ENCODE data around the gene AVL9.
"Not testable (repeated sequence)": the region's sequence is repeated elsewhere in the genome, so short reads cannot be mapped to it uniquely, and the experiment has no call there.

The AVL9 gene

DNA sequence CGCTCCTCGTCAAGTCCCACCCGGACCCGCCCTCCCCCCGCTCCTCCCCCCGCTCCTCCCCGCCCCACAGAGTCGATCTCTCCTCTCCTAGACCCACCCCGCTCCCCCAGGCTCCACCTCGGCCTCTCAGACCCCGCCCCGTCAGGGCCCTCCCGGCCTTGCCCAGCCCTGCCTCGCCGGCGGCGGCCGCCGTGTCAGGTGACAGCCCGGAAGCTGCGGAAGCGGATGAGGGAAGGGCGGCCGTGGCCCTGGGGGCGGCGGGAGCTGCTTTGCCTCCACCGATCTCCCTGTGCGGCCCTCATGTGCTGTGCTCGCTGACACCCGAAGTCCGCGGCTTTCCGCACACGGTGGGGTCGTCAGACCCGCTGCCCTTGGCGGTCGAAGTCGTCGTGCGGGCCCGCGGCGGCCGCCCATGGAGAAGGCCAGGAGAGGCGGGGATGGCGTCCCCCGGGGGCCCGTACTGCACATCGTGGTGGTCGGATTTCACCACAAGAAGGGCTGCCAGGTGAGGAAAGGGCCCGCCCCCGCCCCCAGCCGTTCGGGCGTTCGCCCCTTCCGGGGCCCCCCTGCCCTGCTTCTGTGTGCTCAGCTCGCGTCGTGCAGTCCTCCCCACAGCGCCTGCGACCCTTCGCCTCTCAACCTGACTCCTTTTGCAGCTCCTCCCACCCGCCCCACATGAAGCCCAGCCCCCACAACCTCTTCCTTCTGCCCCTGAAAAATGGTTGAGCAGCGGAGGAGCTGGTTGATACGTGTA, at the start of gene AVL9:
TSS of gene AVL9 (plus strand) at position 192 of the 754 bp plus-strand sequence. CDS start at position 413, 221 bp downstream.
- peak; percentile 98 for DNase-seq (ENCODE audit: low spot score)

DNA sequence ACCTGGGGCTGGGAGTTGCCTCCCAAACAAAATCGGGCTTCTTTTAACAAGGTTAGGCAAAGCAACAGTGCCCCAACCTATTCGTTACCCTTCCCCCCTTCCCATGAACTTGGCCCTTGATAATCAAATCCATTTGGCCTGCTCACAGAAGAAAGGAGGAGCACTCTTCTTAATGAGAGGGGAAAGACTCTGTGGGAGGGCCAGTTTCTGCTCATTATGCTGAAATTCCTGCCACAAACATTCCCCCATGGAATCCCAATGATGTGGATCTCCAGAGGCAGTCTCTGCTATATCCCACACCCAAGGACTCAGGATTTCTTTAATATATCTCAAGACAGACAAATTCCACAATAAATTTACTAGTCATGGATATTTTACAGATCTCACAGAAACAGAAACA, 48.1 kb upstream of the AVL9 start:
- DNase-seq (ENCODE audit: low spot score) = no peak

GRCh38 chr7:32453341-32454011, 41.8 kb upstream of the AVL9 start:
- DNase-seq (ENCODE audit: low spot score) = no peak

- DNase-seq (ENCODE audit: low spot score) = no peak
Observed at GRCh38 chr7:32458025-32458424, 37.3 kb upstream of the AVL9 start.

DNA sequence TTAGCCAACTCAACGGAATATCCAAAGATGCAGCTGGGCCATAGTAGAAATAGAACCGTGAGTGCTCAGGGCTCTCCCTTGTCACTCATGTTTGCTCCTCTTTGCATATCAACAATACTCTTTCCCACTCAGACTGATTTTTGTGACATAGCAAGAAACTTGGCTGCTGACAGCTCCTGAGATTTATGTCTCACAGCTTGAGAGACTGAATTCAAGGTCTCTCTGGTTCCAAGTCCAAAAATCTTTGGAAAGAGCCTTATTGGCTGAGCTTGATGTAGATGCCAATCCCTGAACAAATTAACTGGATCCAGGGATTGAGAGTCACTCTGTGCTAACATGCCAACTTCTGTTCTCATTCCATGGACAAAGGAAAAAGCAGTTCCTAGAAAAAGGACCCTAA, 35.5 kb upstream of the AVL9 start:
- DNase-seq (ENCODE audit: low spot score) = no peak

GRCh38 chr7:32461484-32461883, 33.8 kb upstream of the AVL9 start:
- DNase-seq (ENCODE audit: low spot score) = no peak

GRCh38 chr7:32462451-32462850, 32.8 kb upstream of the AVL9 start:
- no peak for DNase-seq (ENCODE audit: low spot score)

DNA sequence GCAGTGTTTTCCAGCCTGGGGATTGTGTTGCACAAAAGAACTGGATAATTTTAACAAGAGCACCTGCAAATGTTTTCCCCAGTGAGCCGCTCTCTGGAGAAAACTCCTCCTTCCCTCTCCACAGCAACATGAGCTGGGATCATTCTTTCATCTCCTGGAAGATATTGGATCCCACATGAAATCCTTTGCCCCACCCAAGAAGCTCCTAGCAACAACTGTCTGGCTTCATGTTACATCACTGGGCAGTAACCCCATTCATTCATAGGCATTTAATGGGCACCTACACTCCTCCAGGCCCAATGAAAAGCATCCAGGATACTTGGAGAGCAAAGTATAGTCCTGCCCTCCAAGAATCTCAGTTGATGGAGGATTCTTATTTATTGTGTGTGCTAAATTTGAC, 32.3 kb upstream of the AVL9 start:
- DNase-seq (ENCODE audit: low spot score) = no peak

DNA sequence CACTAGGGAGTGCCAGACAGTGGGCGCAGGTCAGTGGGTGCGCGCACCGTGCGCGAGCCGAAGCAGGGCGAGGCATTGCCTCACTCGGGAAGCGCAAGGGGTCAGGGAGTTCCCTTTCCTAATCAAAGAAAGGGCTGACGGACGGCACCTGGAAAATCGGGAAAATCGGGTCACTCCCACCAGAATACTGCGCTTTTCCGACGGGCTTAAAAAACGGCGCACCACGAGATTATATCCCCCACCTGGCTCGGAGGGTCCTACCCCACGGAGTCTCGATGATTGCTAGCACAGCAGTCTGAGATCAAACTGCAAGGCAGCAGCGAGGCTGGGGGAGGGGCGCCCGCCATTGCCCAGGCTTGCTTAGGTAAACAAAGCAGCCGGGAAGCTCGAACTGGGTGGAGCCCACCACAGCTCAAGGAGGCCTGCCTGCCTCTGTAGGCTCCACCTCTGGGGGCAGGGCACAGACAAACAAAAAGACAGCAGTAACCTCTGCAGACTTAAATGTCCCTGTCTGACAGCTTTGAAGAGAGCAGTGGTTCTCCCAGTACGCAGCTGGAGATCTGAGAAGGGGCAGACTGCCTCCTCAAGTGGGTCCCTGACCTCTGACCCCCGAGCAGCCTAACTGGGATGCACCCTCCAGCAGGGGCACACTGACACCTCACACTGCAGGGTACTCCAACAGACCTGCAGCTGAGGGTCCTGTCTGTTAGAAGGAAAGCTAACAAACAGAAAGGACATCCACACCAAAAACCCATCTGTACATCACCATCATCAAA, 30.5 kb upstream of the AVL9 start:
- DNase-seq (ENCODE audit: low spot score) = not testable (repeated sequence)

GRCh38 chr7:32470004-32470403, 25.3 kb upstream of the AVL9 start:
- not testable (repeated sequence) for DNase-seq (ENCODE audit: low spot score)

- DNase-seq (ENCODE audit: low spot score) = no peak
Observed at GRCh38 chr7:32470871-32471270, 24.4 kb upstream of the AVL9 start.

DNA sequence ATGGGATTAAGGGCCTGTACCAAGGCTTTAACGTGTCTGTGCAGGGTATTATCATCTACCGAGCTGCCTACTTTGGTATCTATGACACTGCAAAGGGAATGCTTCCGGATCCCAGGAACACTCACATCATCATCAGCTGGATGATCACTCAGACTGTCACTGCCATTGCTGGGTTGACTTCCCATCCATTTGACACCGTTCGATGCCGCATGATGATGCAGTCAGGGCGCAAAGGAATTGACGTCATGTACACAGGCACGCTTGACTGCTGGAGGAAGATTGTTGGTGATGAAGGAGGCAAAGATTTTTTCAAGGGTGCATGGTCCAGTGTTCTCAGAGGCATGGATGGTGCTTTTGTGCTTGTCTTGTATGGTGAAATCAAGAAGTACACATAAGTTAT, 23.3 kb upstream of the AVL9 start:
- DNase-seq (ENCODE audit: low spot score) = no peak

DNA sequence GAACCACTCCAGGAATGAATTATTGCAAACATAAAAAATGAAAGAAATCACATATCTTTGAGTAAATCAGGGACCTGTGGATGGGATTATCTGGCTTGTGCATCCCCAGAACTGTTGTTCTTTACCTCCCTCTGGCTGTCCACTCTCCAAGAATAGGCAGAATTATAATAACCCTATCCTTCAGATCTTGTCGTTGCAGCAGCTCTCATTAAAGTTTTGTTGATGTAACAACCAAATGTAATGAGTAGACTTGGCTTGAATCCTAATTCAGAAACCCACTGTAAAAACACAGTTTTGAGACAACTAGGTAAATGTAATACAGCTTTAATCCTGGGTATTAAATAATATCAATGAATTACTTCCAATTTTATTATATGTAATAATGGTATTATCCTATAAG, 21.3 kb upstream of the AVL9 start:
- DNase-seq (ENCODE audit: low spot score) = no peak

DNA sequence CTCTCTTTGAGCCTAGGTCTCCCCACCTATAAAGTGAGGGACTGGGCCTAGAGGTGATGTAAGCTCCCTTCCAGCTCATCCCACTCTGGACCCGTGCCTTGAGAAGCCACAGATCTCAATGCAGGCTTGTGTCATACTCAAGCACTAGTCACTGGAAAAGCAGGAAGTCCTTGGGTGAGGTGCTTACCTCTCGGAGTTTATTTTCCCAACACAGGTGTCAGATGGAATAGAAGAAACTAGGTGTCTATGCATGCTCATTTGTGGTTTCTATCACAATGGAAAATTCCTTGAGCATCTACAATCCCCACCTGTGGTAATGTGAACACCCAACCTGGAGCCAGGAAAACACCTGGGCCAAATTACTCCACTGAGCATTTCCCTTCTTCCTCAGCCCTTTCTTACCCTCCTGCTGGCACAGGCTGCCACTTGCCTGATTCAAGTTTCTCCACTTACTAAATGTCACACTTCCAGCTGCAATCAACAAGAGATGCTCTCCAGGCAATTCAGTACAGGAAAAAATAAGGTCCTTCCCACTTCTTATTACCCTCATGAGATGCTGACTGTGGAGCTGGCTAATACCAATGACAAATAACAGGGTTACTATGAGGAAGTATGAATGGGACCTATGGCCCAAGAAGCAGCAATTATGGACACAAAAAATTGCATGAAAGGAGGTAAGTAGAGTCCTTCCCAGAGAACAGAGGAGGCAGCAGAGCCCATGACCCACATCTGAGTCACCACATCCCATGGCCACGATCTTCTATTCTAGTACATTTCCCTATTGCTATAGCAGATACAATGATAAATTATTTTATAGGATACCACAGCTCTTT, 18.3 kb upstream of the AVL9 start:
- no peak for DNase-seq (ENCODE audit: low spot score)

DNA sequence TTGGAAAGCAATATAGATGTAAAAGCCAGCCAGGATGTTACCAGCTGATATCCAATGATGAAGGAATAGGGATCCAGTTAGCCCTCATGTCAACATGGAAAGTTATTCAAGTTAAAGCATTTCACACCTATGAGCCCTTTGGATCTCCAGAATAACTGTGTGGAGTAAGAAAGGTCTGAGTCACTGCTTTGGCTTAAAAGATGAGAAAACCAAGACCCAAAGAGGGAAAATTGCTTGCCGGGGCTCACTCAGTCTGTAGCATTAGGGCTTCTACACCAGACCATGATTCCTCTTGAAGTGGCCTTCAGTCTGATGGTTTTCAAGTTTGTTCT, 17.7 kb upstream of the AVL9 start:
- DNase-seq (ENCODE audit: low spot score) = no peak

DNA sequence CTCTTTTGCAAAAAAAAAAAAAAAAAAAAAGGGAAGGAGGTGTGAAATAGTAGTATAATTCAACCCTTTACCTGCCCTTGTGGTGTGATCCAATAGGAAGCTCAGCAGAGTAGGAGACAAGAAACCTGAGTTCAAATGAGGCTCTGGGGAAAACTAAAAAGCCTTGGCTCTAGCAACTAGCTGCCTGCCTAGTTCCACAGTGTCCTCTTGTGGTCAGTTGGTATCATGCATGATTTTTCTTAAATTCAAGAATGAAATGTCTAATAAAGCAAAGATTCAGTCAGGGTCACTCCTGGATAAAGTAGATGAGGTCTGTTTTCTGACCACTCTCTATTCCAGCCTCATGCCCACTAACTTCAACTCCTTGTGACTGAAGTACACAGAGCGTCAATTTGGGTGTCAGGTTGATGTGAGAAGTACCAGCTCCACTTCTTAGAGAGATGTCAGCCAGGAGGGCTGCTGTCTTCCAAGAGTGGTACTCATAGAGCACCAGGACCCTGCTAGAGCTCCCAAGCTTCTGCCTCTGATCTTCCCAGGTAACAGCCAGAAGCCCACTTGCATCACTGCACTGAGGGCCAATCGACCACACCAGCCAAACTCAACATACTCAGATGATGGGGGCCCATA, 15.6 kb upstream of the AVL9 start:
- DNase-seq (ENCODE audit: low spot score) = peak; percentile 23

DNA sequence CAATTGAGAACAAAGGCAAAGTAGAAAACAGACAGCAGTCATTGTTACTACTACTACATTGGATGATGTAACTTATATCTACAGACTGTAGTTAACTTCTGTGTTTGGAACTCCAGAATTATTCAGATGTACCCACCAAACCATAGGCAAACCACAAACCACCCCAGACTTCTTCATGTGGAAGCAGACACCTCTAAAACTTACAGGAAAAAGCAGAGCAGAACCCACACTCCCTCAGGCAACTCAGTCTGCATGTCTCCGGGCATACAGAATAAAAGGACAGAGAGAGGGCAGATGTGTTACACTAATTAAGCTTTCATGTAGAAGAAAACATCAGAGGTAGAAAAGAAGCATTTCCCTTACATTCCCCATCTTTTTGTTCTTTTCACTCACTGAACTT, 14.1 kb upstream of the AVL9 start:
- no peak for DNase-seq (ENCODE audit: low spot score)

DNA sequence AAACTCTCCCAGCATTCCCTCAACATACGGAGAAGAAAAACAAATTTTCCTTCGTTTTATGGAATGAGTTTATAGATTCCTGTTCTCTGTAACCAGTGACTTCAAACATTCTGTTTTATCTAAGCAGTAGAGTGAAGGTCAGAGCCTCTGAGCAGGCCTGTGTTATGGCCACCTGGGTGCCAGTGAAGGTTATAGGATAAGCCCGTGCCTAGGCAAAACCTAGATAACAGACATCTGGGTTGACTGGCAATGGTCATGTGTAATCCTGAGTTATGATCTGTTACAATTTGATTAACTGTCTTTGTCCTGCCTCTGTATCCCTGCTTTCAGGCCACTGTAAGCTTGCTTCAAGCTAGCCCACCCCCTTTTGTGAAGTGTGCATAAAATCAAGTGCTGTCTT, 13.4 kb upstream of the AVL9 start:
- no peak for DNase-seq (ENCODE audit: low spot score)

DNA sequence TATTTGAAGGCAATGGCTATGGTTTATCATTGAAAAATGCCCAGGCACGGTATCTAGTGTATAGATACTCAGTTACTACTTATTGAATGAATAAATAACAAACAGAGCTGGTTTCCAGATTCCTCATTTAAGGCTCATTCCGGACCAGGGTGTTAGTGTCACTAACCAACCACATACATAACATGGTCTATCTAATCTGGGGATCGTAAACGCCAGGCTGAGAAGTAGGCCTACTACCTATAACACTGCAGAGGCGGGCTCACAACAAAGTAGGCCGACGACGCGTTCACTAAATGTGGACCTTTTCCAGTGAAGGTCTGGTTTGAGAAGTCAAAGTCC, 5.5 kb upstream of the AVL9 start:
- no peak for DNase-seq (ENCODE audit: low spot score)

GRCh38 chr7:32490127-32490796, 5.0 kb upstream of the AVL9 start, which contains the start of gene LSM5:
Gene LSM5 (minus strand): TSS chr7:32490380. CDS start chr7:32490365, 15 bp downstream.
- peak; percentile 94 for DNase-seq (ENCODE audit: low spot score)

DNA sequence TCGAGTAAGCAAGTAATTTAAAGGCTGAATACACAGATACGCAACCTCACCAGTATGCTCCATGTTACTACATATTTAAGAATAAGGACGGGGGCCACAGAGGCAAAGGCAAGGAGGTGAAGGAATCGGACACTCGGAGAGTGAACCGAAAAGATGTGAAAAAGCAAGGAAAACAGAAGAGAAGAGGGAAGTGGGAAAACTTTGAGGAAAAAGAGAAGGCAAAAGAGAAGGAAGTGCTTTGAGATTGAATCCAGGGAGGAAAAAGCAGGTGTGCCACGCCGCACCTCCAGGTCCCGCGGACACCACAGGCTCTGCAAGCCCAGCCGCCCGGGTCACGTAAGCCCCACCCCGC, 367 bp upstream of the AVL9 start:
- DNase-seq (ENCODE audit: low spot score) = no peak

All from activated CD4-positive, alpha-beta T cell treated with anti-CD3 and anti-CD28 coated beads, Interleukin-2, Interleukin-4, amounts not matched to agents 100 ng/mL and 50 ng/mL, durations not matched to agents 16 hours and 8 hours (primary cell).